ENCODE data around the gene ZBTB16.

ZBTB16 gene

GRCh38 chr11:114095899-114096298, 36.4 kb downstream of the ZBTB16 start:
- Histone ChIP-seq H3K36me3 (ENCODE audit: control insufficient read depth, insufficient read depth, low read length) (no peaks in the 10 kb centered on the region), H3K27me3 (replicated peaks; ENCODE audit: control insufficient read depth, insufficient read depth, low read length) (peaks cover 3% of the 10 kb centered on the region; the same call in 1 of the 2 replicates), H3K4me3 (replicated peaks; ENCODE audit: low read depth, low read length) (no peak overlapping the region)
- TF ChIP-seq, protein P1, sequence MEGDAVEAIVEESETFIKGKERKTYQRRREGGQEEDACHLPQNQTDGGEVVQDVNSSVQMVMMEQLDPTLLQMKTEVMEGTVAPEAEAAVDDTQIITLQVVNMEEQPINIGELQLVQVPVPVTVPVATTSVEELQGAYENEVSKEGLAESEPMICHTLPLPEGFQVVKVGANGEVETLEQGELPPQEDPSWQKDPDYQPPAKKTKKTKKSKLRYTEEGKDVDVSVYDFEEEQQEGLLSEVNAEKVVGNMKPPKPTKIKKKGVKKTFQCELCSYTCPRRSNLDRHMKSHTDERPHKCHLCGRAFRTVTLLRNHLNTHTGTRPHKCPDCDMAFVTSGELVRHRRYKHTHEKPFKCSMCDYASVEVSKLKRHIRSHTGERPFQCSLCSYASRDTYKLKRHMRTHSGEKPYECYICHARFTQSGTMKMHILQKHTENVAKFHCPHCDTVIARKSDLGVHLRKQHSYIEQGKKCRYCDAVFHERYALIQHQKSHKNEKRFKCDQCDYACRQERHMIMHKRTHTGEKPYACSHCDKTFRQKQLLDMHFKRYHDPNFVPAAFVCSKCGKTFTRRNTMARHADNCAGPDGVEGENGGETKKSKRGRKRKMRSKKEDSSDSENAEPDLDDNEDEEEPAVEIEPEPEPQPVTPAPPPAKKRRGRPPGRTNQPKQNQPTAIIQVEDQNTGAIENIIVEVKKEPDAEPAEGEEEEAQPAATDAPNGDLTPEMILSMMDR (IDR thresholded peaks at IDR 0.05; ENCODE audit: insufficient read depth, low read length, poor library complexity, severe bottlenecking): no peak
- DNase-seq (ENCODE audit: extremely low read depth, insufficient read length): no peak

DNA sequence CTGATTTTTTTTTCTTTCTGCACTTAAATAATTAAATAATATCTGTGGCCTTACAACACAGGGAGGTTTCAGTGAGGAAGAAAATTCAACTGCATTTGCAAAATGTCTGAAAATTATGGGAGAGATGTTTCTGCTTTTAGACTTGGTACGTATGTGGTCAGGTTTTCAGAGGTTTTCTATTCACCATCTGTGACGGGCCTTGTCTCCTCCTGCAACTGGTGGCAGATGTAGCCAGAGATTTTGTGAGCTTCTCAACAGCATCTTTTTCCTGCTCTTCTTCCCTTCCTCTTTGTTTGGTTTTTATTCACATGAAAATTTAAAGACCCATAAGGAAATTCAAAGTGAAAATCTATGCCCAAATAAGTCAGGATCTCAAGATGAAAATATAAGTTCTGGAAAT, 38.3 kb downstream of the ZBTB16 start:
- DNase-seq (ENCODE audit: extremely low read depth, insufficient read length): no peak
- Histone ChIP-seq H3K36me3 (ENCODE audit: control insufficient read depth, insufficient read depth, low read length) (no peaks in the 10 kb centered on the region), H3K4me3 (replicated peaks; ENCODE audit: low read depth, low read length) (no peak overlapping the region), H3K27me3 (replicated peaks; ENCODE audit: control insufficient read depth, insufficient read depth, low read length) (peaks cover 3% of the 10 kb centered on the region)
- TF ChIP-seq, protein P1 (IDR thresholded peaks at IDR 0.05; ENCODE audit: insufficient read depth, low read length, poor library complexity, severe bottlenecking): no peak

DNA sequence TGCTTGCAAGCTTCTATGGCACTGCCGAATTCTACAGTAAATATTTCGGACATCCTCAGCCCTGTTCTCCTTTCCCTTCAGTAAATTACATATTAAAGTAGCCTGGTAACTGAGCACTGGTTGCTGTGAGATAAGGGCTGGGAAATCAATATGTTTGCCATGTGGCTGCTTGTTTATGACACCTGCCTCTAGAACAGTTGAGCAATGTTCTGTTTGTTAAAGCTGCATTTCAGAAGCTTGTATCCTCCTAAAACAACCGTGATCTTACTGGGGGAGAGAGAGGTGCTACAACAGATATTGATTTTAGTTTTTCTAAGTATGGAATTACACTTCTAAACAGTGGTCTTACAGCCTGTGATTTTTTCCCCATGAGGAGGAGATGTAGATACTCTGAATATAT, 39.4 kb downstream of the ZBTB16 start:
- TF ChIP-seq, protein P1 (IDR thresholded peaks at IDR 0.05; ENCODE audit: insufficient read depth, low read length, poor library complexity, severe bottlenecking): no peak
- H3K4me3 ChIP-seq (replicated peaks; ENCODE audit: low read depth, low read length): no peak overlapping the region
- peaks cover 3% of the 10 kb centered on the region for H3K27me3 ChIP-seq (replicated peaks; ENCODE audit: control insufficient read depth, insufficient read depth, low read length)
- no peaks in the 10 kb centered on the region for H3K36me3 ChIP-seq (ENCODE audit: control insufficient read depth, insufficient read depth, low read length)
- no peak for DNase-seq (ENCODE audit: extremely low read depth, insufficient read length)

DNA sequence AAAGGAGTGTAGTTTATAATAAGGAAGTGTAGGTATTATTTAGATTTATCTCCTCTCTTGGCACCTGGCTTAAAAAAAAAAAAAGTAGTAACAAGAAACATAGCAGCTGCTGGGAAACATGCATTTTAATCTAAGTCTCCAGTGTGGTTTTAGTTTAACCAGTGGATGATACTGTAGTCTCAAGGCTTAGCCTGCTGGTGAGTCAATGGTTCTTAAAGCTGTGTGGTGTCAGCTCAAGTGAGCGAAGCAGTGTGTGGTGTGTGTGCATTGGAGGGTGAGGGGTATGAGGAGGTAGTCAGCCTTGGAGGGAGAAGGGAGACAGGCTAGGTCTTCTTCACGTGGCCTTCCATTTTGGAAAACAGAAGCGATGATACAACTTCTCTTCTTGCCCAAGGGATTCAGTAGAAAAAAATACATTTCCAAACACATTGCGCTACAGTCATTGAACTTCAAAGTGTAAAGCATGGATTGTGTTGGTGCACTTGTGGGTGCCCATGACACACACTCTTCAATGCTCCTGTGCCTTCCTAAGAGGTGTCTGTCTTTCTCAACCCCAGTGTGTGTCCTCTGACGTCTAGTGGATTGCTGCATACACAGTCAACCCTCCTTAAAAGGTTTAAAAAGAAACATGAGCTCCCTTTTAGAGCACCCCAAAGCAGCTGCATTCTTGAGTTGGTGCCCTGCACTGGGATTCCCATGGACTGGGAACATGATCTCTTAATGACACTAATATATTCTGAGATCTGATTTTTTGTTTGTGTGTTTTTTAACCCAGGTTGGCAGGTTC, 40.1 kb downstream of the ZBTB16 start:
- no peak for DNase-seq (ENCODE audit: extremely low read depth, insufficient read length)
- TF ChIP-seq, protein P1 (IDR thresholded peaks at IDR 0.05; ENCODE audit: insufficient read depth, low read length, poor library complexity, severe bottlenecking): no peak
- no peaks in the 10 kb centered on the region for H3K36me3 ChIP-seq (ENCODE audit: control insufficient read depth, insufficient read depth, low read length)
- H3K4me3 ChIP-seq (replicated peaks; ENCODE audit: low read depth, low read length): no peak overlapping the region
- H3K27me3 ChIP-seq (replicated peaks; ENCODE audit: control insufficient read depth, insufficient read depth, low read length): peaks cover 5% of the 10 kb centered on the region

GRCh38 chr11:114102993-114103896, 43.7 kb downstream of the ZBTB16 start:
- peaks cover 4% of the 10 kb centered on the region for H3K27me3 ChIP-seq (replicated peaks; ENCODE audit: control insufficient read depth, insufficient read depth, low read length)
- no peak overlapping the region for H3K4me3 ChIP-seq (replicated peaks; ENCODE audit: low read depth, low read length)
- DNase-seq (ENCODE audit: extremely low read depth, insufficient read length): no peak
- TF ChIP-seq, protein P1 (IDR thresholded peaks at IDR 0.05; ENCODE audit: insufficient read depth, low read length, poor library complexity, severe bottlenecking): no peak
- no peaks in the 10 kb centered on the region for H3K36me3 ChIP-seq (ENCODE audit: control insufficient read depth, insufficient read depth, low read length)
